ENCODE measurements around the gene KIF20B. TPM values are rescaled to one million over a fixed set of nuclear protein-coding genes. Genes with fewer than 3 reads are reported as not detected.

The KIF20B gene
- total and polyA plus RNA-seq, 4 donors, result 0.91 to 12.9 (median 1.3) TPM

- H3K36me3 ChIP-seq (ENCODE audit: control insufficient read depth in 4 of 4, insufficient read depth in 3 of 4, low read depth in 1 of 4, low read length in 3 of 4), result no peaks in the 10 kb centered on the region
- H3K27ac ChIP-seq (ENCODE audit: low read depth in 1 of 2, low read length in 2 of 2), result no peak overlapping the region
- H3K27me3 ChIP-seq (ENCODE audit: control insufficient read depth in 4 of 4, insufficient read depth in 4 of 4, low read length in 3 of 4), result no peaks in the 10 kb centered on the region
- no peak overlapping the region for H3K4me3 ChIP-seq (ENCODE audit: low read depth in 1 of 3, low read length in 3 of 3)
- no peak overlapping the region for H3K9ac ChIP-seq (ENCODE audit: low read depth in 1 of 2, low read length in 2 of 2)
- TF ChIP-seq JUND (IDR thresholded peaks at IDR 0.05), result no peak
- TF ChIP-seq RAD21 (IDR thresholded peaks at IDR 0.05), result no peak
- no peak for TF ChIP-seq YY1 (IDR thresholded peaks at IDR 0.05)
- no peak for TF ChIP-seq TAF1 (conservative IDR thresholded peaks at IDR 0.05)
- no peak for TF ChIP-seq RXRA (IDR thresholded peaks at IDR 0.05)
- TF ChIP-seq HNF4G (IDR thresholded peaks at IDR 0.05), result no peak
- TF ChIP-seq SP1 (IDR thresholded peaks at IDR 0.05), result no peak
- TF ChIP-seq, protein P1, sequence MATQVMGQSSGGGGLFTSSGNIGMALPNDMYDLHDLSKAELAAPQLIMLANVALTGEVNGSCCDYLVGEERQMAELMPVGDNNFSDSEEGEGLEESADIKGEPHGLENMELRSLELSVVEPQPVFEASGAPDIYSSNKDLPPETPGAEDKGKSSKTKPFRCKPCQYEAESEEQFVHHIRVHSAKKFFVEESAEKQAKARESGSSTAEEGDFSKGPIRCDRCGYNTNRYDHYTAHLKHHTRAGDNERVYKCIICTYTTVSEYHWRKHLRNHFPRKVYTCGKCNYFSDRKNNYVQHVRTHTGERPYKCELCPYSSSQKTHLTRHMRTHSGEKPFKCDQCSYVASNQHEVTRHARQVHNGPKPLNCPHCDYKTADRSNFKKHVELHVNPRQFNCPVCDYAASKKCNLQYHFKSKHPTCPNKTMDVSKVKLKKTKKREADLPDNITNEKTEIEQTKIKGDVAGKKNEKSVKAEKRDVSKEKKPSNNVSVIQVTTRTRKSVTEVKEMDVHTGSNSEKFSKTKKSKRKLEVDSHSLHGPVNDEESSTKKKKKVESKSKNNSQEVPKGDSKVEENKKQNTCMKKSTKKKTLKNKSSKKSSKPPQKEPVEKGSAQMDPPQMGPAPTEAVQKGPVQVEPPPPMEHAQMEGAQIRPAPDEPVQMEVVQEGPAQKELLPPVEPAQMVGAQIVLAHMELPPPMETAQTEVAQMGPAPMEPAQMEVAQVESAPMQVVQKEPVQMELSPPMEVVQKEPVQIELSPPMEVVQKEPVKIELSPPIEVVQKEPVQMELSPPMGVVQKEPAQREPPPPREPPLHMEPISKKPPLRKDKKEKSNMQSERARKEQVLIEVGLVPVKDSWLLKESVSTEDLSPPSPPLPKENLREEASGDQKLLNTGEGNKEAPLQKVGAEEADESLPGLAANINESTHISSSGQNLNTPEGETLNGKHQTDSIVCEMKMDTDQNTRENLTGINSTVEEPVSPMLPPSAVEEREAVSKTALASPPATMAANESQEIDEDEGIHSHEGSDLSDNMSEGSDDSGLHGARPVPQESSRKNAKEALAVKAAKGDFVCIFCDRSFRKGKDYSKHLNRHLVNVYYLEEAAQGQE (IDR thresholded peaks at IDR 0.05), result no peak
- TF ChIP-seq CTCF (IDR thresholded peaks at IDR 0.05; ENCODE audit: low read depth, low read length, missing input control), result no peak
- TF ChIP-seq FOXA1 (IDR thresholded peaks at IDR 0.05), result no peak
- TF ChIP-seq EGR1 (IDR thresholded peaks at IDR 0.05; ENCODE audit: low read depth in 2 of 2), result no peak
- TF ChIP-seq HNF4A (conservative IDR thresholded peaks at IDR 0.05), result no peak
- TF ChIP-seq, protein P2, sequence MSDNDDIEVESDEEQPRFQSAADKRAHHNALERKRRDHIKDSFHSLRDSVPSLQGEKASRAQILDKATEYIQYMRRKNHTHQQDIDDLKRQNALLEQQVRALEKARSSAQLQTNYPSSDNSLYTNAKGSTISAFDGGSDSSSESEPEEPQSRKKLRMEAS (IDR thresholded peaks at IDR 0.05), result no peak
- H3K9me3 ChIP-seq (ENCODE audit: control insufficient read depth in 4 of 4, low read length in 3 of 4), result no peaks in the 10 kb centered on the region
- 75% methylated on average over 2 of the region's 2 CpGs for WGBS
- no peaks in the 10 kb centered on the region for H3K4me1 ChIP-seq (ENCODE audit: control insufficient read depth in 4 of 4, insufficient read depth in 4 of 4, low read length in 3 of 4)
- DNase-seq (ENCODE audit: low spot score), result no peak
These were observed 107.5 kb downstream of the KIF20B start for GRCh38 chr10:89808842-89809241.

- H3K36me3 ChIP-seq (ENCODE audit: control insufficient read depth in 4 of 4, insufficient read depth in 3 of 4, low read depth in 1 of 4, low read length in 3 of 4), result no peaks in the 10 kb centered on the region
- no peak for TF ChIP-seq SP1 (IDR thresholded peaks at IDR 0.05)
- TF ChIP-seq RAD21 (IDR thresholded peaks at IDR 0.05), result no peak
These were observed 108.4 kb downstream of the KIF20B start for GRCh38 chr10:89809766-89810165.

GRCh38 chr10:89810908-89811525 lies 109.6 kb downstream of the KIF20B start:
- no peaks in the 10 kb centered on the region for H3K27me3 ChIP-seq (ENCODE audit: control insufficient read depth in 4 of 4, insufficient read depth in 4 of 4, low read length in 3 of 4)
- H3K4me1 ChIP-seq (ENCODE audit: control insufficient read depth in 4 of 4, insufficient read depth in 4 of 4, low read length in 3 of 4), result no peaks in the 10 kb centered on the region
- no peaks in the 10 kb centered on the region for H3K36me3 ChIP-seq (ENCODE audit: control insufficient read depth in 4 of 4, insufficient read depth in 3 of 4, low read depth in 1 of 4, low read length in 3 of 4)
- no peaks in the 10 kb centered on the region for H3K9me3 ChIP-seq (ENCODE audit: control insufficient read depth in 4 of 4, low read length in 3 of 4)
- no peak for DNase-seq (ENCODE audit: low spot score)
- no peak overlapping the region for H3K4me3 ChIP-seq (ENCODE audit: low read depth in 1 of 3, low read length in 3 of 3)
- WGBS, result 89% methylated on average over 4 of the region's 4 CpGs
- no peak overlapping the region for H3K27ac ChIP-seq (ENCODE audit: low read depth in 1 of 2, low read length in 2 of 2)
- no peak overlapping the region for H3K9ac ChIP-seq (ENCODE audit: low read depth in 1 of 2, low read length in 2 of 2)
- TF ChIP-seq, protein P1 (IDR thresholded peaks at IDR 0.05), result no peak
- TF ChIP-seq YY1 (IDR thresholded peaks at IDR 0.05) (no peak), CTCF (IDR thresholded peaks at IDR 0.05; ENCODE audit: low read depth, low read length, missing input control) (no peak), HNF4A (conservative IDR thresholded peaks at IDR 0.05) (no peak), HNF4G (IDR thresholded peaks at IDR 0.05) (no peak), ATF3 (IDR thresholded peaks at IDR 0.05) (no peak), JUND (IDR thresholded peaks at IDR 0.05) (no peak), EGR1 (IDR thresholded peaks at IDR 0.05; ENCODE audit: low read depth in 2 of 2) (no peak)
- TF ChIP-seq, protein P2 (IDR thresholded peaks at IDR 0.05), result no peak

More at GRCh38 chr10:89809766-89810165, 108.4 kb downstream of the KIF20B start:
- H3K4me3 ChIP-seq (ENCODE audit: low read depth in 1 of 3, low read length in 3 of 3), result no peak overlapping the region
- H3K9ac ChIP-seq (ENCODE audit: low read depth in 1 of 2, low read length in 2 of 2), result no peak overlapping the region
- H3K4me1 ChIP-seq (ENCODE audit: control insufficient read depth in 4 of 4, insufficient read depth in 4 of 4, low read length in 3 of 4), result no peaks in the 10 kb centered on the region
- H3K27me3 ChIP-seq (ENCODE audit: control insufficient read depth in 4 of 4, insufficient read depth in 4 of 4, low read length in 3 of 4), result no peaks in the 10 kb centered on the region
- DNase-seq (ENCODE audit: low spot score), result no peak
- H3K9me3 ChIP-seq (ENCODE audit: control insufficient read depth in 4 of 4, low read length in 3 of 4), result no peaks in the 10 kb centered on the region
- 89% methylated on average over 4 of the region's 4 CpGs for WGBS
- no peak overlapping the region for H3K27ac ChIP-seq (ENCODE audit: low read depth in 1 of 2, low read length in 2 of 2)

Data from liver (tissue), 9 donors.